GM21576 (cell line): ENCODE data around the gene SS18.
"Not testable (repeated sequence)": the region's sequence is repeated elsewhere in the genome, so short reads cannot be mapped to it uniquely, and the experiment has no call there.

Experiments used
- ATAC-seq: cut with Tn5 transposase; IDR thresholded peaks from one replicate; pipeline ENCODE4 v1.9.1; 2021; ENCODE audit warnings: mild to moderate bottlenecking, moderate library complexity; ENCODE audit not compliant: unreplicated experiment

Gene SS18, protein sequence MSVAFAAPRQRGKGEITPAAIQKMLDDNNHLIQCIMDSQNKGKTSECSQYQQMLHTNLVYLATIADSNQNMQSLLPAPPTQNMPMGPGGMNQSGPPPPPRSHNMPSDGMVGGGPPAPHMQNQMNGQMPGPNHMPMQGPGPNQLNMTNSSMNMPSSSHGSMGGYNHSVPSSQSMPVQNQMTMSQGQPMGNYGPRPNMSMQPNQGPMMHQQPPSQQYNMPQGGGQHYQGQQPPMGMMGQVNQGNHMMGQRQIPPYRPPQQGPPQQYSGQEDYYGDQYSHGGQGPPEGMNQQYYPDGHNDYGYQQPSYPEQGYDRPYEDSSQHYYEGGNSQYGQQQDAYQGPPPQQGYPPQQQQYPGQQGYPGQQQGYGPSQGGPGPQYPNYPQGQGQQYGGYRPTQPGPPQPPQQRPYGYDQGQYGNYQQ

GRCh38 chr18:26090130-26091046 is at the start of gene SS18:
SS18 (minus strand) TSS chr18:26090613; CDS start chr18:26090569, 44 bp downstream.
- ATAC-seq, result peak; percentile 78

DNA sequence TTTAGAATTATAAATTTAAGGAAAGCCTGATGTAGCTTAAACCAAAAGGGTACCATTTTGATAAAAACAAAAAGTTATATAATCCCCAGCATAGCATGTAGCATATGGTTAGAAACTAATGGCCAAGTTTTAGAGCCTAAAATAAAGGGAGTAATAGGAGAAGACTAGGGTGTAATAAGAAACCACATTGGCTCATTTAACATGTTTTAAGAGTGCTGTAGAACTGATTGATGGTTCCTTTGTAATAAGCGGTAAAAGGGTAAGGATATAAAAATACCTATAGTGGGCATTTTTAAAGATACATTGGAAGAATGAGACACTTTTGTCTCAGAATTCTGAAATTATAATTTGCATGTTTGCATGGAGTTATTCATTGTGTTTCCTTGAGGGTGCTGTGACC is 45.1 kb upstream of the SS18 start:
- no peak for ATAC-seq

DNA sequence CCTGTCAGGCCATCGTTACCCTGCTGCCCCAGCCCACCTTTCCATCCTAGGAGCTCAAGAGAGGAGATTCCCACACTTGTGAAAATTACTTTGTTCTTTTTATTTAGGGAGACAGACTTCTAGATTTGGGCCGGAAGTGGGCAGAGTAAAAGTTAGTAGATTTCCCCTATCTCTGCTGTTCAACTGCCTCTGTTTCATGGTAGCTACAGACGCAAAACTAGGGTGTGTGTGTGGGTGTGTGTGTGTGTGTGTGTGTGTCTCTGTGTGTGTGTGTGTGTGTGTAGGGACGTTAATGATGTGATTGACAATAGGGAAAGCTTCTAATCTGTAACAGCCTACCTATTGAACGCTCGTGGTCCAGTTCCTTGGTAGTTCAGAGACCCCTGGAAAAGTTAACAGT is 43.7 kb upstream of the SS18 start:
- no peak for ATAC-seq

- ATAC-seq, result no peak
These were observed 43.2 kb upstream of the SS18 start, which contains the start of gene PSMA8 for GRCh38 chr18:26133652-26134051. PSMA8 (plus strand) TSS chr18:26133869; CDS start chr18:26133966, 97 bp downstream.

- not testable (repeated sequence) for ATAC-seq
These were observed 37.8 kb upstream of the SS18 start for GRCh38 chr18:26128192-26128591.

GRCh38 chr18:26127786-26128185 is 37.4 kb upstream of the SS18 start:
- ATAC-seq, result no peak

DNA sequence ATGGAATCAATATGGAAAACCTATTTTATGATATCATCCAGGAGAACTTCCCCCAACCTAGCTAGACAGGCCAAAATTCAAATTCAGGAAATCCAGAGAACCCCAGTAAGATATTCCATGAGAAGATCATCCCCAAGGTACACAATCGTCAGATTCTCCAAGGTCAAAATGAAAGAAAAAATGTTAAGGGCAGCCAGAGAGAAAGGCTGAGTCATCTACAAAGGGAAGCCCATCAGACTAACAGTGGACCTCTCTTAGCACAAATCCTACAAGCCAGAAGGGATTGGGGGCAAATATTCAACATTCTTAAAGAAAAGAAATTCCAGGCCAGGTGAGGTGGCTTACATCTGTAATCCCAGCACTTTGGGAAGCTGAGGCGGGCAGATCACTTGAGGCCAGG is 31.6 kb upstream of the SS18 start:
- not testable (repeated sequence) for ATAC-seq

DNA sequence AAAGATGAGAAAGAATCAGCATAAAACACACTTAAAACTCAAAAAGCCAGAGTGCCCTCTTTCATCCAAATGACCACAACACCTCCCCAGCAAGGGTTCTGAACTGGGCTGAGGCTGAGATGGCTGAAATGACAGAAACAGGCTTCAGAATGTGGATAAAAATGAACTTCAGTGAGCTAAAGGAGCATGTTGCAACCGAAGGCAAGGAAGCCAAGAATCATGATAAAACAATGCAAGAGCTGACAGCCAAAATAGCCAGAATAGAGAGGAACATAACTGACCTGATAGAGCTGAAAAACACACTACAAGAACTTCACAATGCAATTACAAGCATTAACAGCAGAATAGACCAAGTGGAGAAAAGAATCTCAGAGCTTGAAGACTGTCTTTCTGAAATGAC is 31.1 kb upstream of the SS18 start:
- ATAC-seq, result no peak

GRCh38 chr18:26119246-26119645 is 28.8 kb upstream of the SS18 start:
- no peak for ATAC-seq

DNA sequence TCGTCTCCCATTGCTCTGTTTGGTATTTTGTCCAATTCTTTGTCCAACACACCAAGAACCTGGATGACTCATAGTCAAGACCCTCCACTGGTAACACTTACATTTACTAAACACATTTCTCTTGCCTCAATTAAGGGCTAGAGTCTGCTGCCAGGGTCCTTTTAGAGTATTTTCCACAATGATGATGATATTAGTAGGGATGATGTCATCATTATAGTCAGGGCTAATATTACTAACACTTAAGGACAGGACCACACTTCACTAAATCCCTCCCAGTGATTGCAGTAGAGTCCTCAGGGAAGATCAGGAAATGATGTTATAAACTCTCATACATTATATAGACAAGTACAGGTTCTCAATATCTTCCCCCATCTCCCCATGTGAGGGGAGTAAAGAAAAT is 13.6 kb upstream of the SS18 start:
- no peak for ATAC-seq

DNA sequence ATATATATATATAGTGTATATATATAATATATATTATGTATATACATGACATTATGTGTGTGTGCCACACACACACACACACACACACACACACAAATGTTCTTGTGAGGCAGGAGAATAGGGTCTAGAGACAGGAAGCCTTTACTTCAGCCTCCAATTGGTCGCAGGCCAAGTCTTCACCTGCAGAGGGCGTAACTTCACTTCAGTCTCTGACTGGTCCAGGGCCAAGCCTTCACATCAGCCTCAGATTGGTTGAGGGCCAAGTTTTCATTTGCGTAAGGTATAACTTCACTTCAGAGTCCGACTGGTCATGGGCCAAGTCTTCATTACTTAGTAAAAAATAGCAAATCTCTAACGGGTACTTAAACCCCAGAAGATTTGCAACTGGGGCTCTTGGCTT is 13.2 kb upstream of the SS18 start:
- ATAC-seq, result no peak

DNA sequence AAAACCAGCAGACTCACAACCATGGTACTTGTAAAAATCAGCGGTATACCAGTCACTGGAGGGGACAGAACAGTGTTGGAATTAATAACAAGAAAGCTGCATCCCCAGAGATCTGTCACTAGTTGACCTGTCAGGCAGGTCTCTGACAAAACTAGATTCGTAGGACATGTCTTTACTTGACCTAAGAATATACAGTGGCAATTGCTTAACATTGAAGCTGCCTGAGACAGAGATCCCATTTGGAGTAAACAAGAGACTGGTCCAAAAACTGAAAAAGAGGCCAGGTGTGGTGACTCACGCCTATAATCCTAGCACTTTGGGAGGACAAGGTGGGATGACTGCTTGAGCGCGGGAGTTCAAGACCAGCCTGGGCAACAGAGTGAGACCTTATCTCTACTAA is 7.2 kb upstream of the SS18 start:
- ATAC-seq, result no peak

- no peak for ATAC-seq
These were observed 6.4 kb upstream of the SS18 start for GRCh38 chr18:26096852-26097251.

DNA sequence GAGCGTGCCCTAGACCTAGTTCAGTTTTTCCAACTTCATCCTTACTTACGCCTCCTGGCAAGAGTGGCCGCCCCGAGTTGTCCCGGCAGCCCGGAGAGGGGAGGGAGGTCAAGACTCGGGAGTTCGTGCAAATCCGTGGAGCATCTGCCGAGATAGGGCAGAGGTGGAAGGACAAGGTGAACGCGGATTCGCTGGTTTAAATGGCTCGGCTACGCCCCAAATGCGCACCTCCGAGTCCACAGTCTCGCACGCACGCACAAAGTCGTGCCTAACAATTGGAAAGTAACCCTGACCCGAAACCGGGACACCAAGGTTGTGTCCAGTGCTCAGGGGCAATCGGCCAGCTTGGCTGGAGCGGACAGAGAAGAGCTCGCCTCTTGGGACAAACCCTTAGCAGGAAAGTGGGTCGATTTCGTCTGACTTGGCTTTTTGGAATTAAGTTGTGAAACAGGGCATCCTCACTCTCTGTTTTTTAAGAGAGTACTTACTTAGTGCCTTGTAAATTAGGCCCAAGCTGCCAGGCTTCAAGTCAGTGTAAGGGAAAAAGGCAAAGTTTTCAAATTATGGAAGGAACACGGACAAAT is 726 bp upstream of the SS18 start:
- ATAC-seq, result peak; percentile 33

- peak; percentile 3 for ATAC-seq
These were observed 902 bp downstream of the SS18 start for GRCh38 chr18:26089293-26090129.

DNA sequence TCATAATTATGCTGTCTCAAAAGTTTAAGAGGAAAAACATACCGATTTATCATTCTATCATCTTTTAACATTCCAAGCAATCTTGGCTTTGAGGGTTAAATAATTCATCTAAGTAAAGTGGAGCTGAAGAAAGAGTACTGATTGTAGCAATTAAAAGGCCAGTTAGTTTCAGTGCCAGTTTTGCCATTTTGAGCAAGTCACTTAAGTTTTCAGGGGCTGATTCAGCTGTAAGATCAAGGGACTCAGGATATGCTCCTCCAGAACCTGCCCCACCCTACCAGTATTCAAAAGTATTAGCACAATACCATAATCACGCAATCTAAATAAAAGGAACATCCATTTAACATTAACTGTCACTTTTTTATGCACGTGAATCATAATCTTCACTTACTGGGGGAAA is 1.9 kb downstream of the SS18 start:
- ATAC-seq, result no peak

DNA sequence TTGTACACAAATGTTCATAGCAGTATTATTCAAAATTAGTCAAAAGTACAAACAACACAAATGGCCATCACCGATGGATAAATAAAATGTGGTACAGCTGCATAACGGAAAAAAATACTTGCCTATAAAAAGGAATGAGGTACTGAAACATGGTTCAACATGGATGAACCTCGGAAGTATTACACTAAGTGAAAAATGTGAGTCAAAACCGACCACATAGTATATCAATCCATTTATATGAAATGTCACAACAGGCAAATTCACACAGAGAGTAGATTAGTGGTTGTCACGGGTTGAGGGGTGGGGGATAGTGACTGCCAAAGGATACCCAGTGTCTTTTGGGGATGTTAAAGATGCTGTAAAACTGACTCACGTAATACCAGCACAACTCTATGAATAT is 3.5 kb downstream of the SS18 start:
- ATAC-seq, result no peak

DNA sequence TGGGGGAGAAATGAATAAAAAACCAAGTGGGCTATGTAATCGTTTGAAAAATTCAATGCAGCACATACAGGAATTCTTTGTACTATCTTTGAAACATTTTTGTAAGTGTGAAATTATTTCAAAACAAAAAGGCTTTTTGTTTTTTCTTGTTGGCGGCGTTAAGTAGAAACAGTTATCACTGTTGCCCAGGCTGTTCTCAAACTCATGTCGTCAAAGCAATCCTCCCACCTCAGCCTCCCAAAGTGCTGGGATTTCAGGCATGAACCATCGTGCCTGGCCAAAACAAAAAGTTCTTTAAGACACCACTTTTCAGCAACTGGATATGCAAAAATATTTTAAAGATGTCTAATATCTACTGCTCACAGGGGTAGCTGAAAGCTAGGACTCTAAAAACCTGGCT is 5.4 kb downstream of the SS18 start:
- ATAC-seq, result no peak

DNA sequence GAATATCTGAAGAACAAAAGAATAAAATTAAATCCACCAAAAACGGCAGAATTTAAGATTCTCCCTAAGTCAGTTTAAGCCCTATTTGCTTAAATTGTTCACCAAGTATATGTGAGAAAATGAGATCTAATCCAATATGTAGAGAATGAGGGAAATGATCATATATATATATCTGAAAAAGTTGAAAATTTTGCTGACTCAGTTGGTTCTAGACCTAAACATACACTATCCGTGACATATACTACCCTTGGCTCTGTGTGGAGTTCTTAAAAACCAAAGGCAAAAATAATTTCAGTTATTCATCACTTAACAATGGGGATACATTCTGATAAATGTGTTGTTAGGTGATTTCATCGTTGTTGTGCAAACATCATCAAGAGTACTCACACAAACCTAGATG is 7.3 kb downstream of the SS18 start:
- ATAC-seq, result no peak

DNA sequence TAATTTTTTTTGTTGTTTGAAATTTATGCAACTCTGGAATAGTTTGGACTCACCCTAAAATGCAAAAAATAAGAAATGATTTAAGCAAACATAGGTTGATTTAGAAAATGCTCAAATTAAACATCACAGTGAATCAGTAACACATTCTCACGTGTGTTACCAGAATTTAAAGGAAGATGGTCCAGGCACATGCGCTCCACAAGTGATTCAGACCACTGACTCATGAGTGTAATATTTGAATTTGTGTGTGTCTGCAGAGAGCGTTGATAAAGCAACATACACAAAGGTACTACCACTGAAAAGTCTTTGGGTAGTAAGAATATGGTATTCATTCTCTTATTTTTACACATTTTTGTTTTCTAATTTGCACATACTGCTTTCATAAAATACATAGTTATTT is 7.9 kb downstream of the SS18 start:
- ATAC-seq, result no peak

- ATAC-seq, result no peak
These were observed 16.2 kb downstream of the SS18 start for GRCh38 chr18:26074246-26074645.
